Keratinocyte (primary cell): ENCODE results near the gene ABCC4. TPM values are rescaled to one million over a fixed set of nuclear protein-coding genes. Genes with fewer than 3 reads are reported as not detected.

Source experiments
- DNase-seq: peaks from one replicate; pipeline ENCODE4 v3.0.0-alpha.2; 2011; ENCODE audit warnings: low read depth, missing footprints, low spot score
- FAIRE-seq: peaks from 2 replicates; lab custom pipeline; 2011; peaks lifted over from hg19 to GRCh38; lab: Jason Lieb, UNC
- H2AFZ ChIP-seq: 2 replicates; pipeline ENCODE4 v1.6.0; 2012; ENCODE audit warnings: low read length, control low read depth, inconsistent platforms; ENCODE audit not compliant: control insufficient read depth
- H3K27ac ChIP-seq: 2 replicates; pipeline ENCODE4 v1.5.1; 2011; ENCODE audit warnings: low read length; ENCODE audit not compliant: control insufficient read depth, insufficient read depth
- H3K27me3 ChIP-seq: 3 replicates; pipeline ENCODE4 v1.6.0; 2011; ENCODE audit warnings: low read length; ENCODE audit not compliant: control insufficient read depth, insufficient read depth; ENCODE audit errors: extremely low read depth
- H3K36me3 ChIP-seq, 2 experiments: 2 replicates in 1 of 2; 3 replicates in 1 of 2; pipeline ENCODE4 v1.5.1; 2011; ENCODE audit warnings: low read length in 2 of 2, mild to moderate bottlenecking in 1 of 2; ENCODE audit not compliant: control insufficient read depth in 2 of 2, insufficient read depth in 2 of 2; ENCODE audit errors: extremely low read depth in 1 of 2
- H3K4me1 ChIP-seq: 3 replicates; pipeline ENCODE4 v1.5.1; 2011; ENCODE audit warnings: low read length; ENCODE audit not compliant: control insufficient read depth, insufficient read depth; ENCODE audit errors: extremely low read depth
- H3K4me2 ChIP-seq: 3 replicates; pipeline ENCODE4 v1.6.0; 2011; ENCODE audit warnings: low read depth, low read length; ENCODE audit not compliant: control insufficient read depth, insufficient read depth; ENCODE audit errors: extremely low read depth
- H3K4me3 ChIP-seq, 3 experiments: fragments of 200-600 bp in 1 of 3; sonication (generic) in 1 of 3; 2 replicates in 2 of 3; 3 replicates in 1 of 3; pipeline ENCODE4 v1.5.1; 2011 to 2016; ENCODE audit warnings: low read length in 3 of 3, mild to moderate bottlenecking in 3 of 3, control low read depth in 2 of 3, inconsistent platforms in 1 of 3, low read depth in 1 of 3, mixed read lengths in 1 of 3, mixed run types in 1 of 3, moderate library complexity in 1 of 3; ENCODE audit not compliant: control insufficient read depth in 2 of 3, insufficient read depth in 2 of 3; ENCODE audit errors: extremely low read depth in 1 of 3
- H3K79me2 ChIP-seq: 2 replicates; pipeline ENCODE4 v1.6.0; 2012; ENCODE audit warnings: low read length; ENCODE audit not compliant: control insufficient read depth, insufficient read depth
- H3K9ac ChIP-seq: 3 replicates; pipeline ENCODE4 v1.6.0; 2011; ENCODE audit warnings: low read length; ENCODE audit not compliant: control insufficient read depth, insufficient read depth; ENCODE audit errors: extremely low read depth
- H3K9me1 ChIP-seq: 3 replicates; pipeline ENCODE4 v1.6.0; 2011; ENCODE audit warnings: low read length; ENCODE audit not compliant: control insufficient read depth, insufficient read depth; ENCODE audit errors: extremely low read depth
- H3K9me3 ChIP-seq: 2 replicates; pipeline ENCODE4 v1.5.1; 2012; ENCODE audit warnings: low read depth, low read length; ENCODE audit not compliant: control insufficient read depth
- H4K20me1 ChIP-seq: 3 replicates; pipeline ENCODE4 v1.6.0; 2011; ENCODE audit warnings: low read length; ENCODE audit not compliant: control insufficient read depth, insufficient read depth; ENCODE audit errors: extremely low read depth
- CTCF ChIP-seq, 3 experiments: IDR thresholded peaks in 1 of 3; conservative IDR thresholded peaks in 1 of 3; optimal IDR thresholded peaks in 1 of 3; 2 replicates in 2 of 3; 3 replicates in 1 of 3; pipeline versions ENCODE3 to v1.5.1; 2011; ENCODE audit warnings: low read length in 3 of 3, mild to moderate bottlenecking in 3 of 3, moderate library complexity in 2 of 3, control low read depth in 1 of 3, inconsistent platforms in 1 of 3; ENCODE audit not compliant: insufficient read depth in 2 of 3; ENCODE audit errors: extremely low read depth in 1 of 3
- EZH2 ChIP-seq: IDR thresholded peaks from one replicate; pipeline ENCODE4 v1.6.1; 2012; ENCODE audit warnings: inconsistent platforms, mild to moderate bottlenecking, low read length, moderate library complexity
- dilution Hi-C: fragments of 300-500 bp; cut with MboI; formaldehyde crosslinking; loops from one replicate; pipeline ENCODE4 v1.7.0; 2020; ENCODE audit warnings: low sequenced_read_pairs; ENCODE audit not compliant: extremely low pct_ligation_motif_present
- polyA plus RNA-seq, 5 experiments: library from polyadenylated mRNA; depleted of rRNA in 3 of 5; stranded (reverse) in 3 of 5; stranded (forward) in 1 of 5; unstranded in 1 of 5; fragments of >200 nt; gene quantifications; 1 replicate in 1 of 5; 2 replicates in 3 of 5; 3 replicates in 1 of 5; pipeline versions ENCODE4 v1.2.1 to v1.2.3, GENCODE V29; 2011 to 2012; ENCODE audit warnings: missing spikeins in 2 of 5, low read depth in 1 of 5, low replicate concordance in 1 of 5

ABCC4 gene
- polyA plus RNA-seq, 1 donor (not counting 4 experiments of a cell fraction or from before 2014, with no cell fraction given): 13.8 TPM

- peaks cover 7% of the 10 kb centered on the region for H3K4me1 ChIP-seq
- no peaks in the 10 kb centered on the region for H3K9me1 ChIP-seq
- dilution Hi-C loops: no loop called here
- DNase-seq (no peak), FAIRE-seq (no peak)
- no peak overlapping the region for H3K27ac ChIP-seq
- peaks cover 4% of the 10 kb centered on the region for H3K79me2 ChIP-seq
- no peak overlapping the region for H3K4me3 ChIP-seq
- no peak overlapping the region for H2AFZ ChIP-seq
- peaks cover 0 to 3% of the 10 kb centered on the region in 2 experiments for H3K36me3 ChIP-seq
- no peak overlapping the region for H3K4me2 ChIP-seq
- H3K9ac ChIP-seq: no peak overlapping the region
- no peaks in the 10 kb centered on the region for H3K9me3 ChIP-seq
- H3K27me3 ChIP-seq: no peaks in the 10 kb centered on the region
- no peaks in the 10 kb centered on the region for H4K20me1 ChIP-seq
- TF ChIP-seq CTCF (optimal IDR thresholded peaks at IDR 0.05 in 1 of 3, IDR thresholded peaks at IDR 0.05 in 1 of 3, conservative IDR thresholded peaks at IDR 0.05 in 1 of 3; ENCODE audit: extremely low read depth in 1 of 3, insufficient read depth in 2 of 3, low read length in 3 of 3): no peak
- no peak for TF ChIP-seq EZH2
Measured at GRCh38 chr13:95262837-95263384, 38.3 kb downstream of the ABCC4 start.

GRCh38 chr13:95261956-95262355, 39.3 kb downstream of the ABCC4 start:
- no peak overlapping the region for H3K27ac ChIP-seq
- FAIRE-seq: no peak

More at GRCh38 chr13:95261956-95262355, 39.3 kb downstream of the ABCC4 start:
- H2AFZ ChIP-seq: no peak overlapping the region
- no peaks in the 10 kb centered on the region for H3K4me1 ChIP-seq
- TF ChIP-seq CTCF (optimal IDR thresholded peaks at IDR 0.05 in 1 of 3, IDR thresholded peaks at IDR 0.05 in 1 of 3, conservative IDR thresholded peaks at IDR 0.05 in 1 of 3; ENCODE audit: extremely low read depth in 1 of 3, insufficient read depth in 2 of 3, low read length in 3 of 3) (no peak), EZH2 (no peak)
- peaks cover 0 to 3% of the 10 kb centered on the region in 2 experiments for H3K36me3 ChIP-seq
- dilution Hi-C loops: no loop called here
- H3K9me1 ChIP-seq: no peaks in the 10 kb centered on the region
- no peaks in the 10 kb centered on the region for H3K9me3 ChIP-seq
- no peak overlapping the region for H3K9ac ChIP-seq
- no peak for DNase-seq
- peaks cover 4% of the 10 kb centered on the region for H3K79me2 ChIP-seq
- H4K20me1 ChIP-seq: no peaks in the 10 kb centered on the region
- H3K4me3 ChIP-seq: no peak overlapping the region
- H3K4me2 ChIP-seq: no peak overlapping the region
- H3K27me3 ChIP-seq: no peaks in the 10 kb centered on the region
